HG02943 (cell line): Measurements from ENCODE around the gene SLC25A15.
"Not testable (repeated sequence)": the region's sequence is repeated elsewhere in the genome, so short reads cannot be mapped to it uniquely, and the experiment has no call there.

Source experiments
- ATAC-seq: cut with Tn5 transposase; IDR thresholded peaks from one replicate; pipeline ENCODE4 v1.9.1; 2021; ENCODE audit warnings: mild to moderate bottlenecking, low read depth, moderate library complexity; ENCODE audit not compliant: unreplicated experiment

The SLC25A15 gene

DNA sequence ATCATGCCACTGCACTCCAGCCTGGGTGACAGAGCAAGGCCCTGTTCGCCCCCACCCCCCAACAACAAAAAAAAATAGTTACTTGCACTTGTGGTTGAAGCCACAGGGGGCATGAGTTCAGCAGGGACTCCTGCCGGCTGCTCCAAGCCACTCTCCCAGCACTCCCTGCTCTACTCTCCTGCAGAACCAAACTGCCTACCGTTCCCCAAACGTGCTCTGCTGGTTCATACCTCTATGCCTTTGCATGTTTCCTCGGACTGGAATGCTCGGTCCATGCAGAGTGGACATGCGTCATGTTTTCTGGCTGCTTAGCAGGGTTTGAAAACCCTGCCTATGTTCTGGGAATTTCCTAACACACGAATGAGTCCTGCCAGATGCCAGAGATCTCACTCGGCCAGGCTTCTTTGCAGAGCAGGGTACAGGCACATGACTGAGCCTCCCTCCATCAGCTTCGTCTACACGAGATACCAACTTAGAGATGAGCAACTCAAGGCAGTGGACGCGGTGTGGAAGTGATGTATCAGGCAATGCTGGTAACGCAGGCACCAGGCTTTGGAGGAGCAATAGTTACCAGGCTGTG lies 8.5 kb upstream of the SLC25A15 start:
- ATAC-seq, result no peak

DNA sequence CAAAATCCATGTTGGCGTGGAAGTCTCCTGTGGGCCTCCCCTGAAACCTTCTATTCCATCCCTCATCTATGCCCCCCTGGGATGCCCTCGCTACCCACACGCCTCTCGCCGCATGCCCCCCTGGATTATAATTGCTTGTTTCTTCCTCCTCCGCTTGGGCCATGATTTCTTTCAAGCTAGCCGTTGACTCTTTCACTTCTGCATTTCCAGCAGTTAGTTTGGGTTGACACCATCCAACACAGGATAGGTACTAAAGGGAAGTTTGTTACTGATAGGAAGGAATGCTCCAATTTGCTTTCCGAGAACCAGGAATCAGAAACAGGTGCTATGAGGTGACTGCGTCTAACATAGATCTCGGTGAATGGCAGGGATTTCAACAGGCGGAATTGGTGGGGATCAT lies 7.7 kb upstream of the SLC25A15 start:
- no peak for ATAC-seq

DNA sequence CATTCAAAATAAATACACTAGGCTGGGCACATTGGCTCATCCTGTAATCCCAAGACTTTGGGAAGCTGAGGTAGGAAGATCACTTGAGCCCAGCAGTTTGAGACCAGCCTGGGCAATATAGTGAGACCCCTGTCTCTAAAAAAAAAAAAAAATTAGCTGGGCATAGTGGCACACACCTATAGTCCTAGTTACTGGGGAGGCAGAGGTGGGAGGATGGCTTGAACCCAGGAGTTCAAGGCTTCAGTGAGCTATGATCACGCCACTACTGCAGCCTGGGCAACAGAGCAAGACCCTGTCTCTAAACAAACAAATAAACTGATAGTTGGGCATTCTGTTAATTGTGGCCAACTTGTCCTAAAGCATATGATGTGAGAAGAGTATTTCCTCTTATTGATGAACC lies 6.4 kb upstream of the SLC25A15 start:
- ATAC-seq, result not testable (repeated sequence)

DNA sequence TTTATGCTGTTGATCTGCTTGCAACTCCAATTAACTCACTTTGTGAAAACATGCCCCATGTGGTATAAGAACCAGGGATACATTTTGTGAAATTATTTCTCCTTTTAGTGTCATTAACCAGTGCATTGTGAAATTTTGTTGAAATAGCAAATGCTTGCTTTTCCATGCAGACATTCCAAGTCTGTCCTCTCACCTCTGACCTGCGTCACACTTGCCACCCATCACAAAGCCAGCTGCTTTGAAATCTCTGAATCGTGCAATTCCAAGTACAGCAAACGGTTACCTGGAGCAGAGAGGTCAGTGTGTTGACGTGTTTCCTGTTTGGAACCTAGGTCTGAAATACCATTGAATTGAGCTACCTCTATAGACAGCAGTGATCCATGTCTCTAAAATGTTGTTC lies 4.9 kb upstream of the SLC25A15 start:
- no peak for ATAC-seq

DNA sequence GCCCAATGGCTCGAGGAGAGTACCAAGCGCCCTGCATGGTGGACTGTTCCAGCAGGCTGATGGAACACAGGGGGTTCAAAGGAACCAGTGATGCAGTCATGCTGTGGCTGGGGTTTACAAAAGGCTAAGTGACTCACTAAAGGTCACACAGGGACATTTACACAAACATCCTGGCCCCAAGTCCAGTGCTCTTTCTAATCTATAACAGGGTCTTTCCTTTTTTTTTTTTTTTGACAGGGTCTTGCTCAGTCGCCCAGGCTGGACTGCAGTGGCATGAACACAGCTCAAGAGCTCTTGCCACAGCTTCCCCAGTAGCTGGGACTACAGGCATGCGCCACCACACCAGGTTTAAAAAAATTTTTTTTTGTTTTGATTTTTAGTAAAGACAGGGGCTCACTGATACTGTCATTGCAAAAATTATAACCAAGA lies 2.8 kb upstream of the SLC25A15 start:
- ATAC-seq, result no peak

DNA sequence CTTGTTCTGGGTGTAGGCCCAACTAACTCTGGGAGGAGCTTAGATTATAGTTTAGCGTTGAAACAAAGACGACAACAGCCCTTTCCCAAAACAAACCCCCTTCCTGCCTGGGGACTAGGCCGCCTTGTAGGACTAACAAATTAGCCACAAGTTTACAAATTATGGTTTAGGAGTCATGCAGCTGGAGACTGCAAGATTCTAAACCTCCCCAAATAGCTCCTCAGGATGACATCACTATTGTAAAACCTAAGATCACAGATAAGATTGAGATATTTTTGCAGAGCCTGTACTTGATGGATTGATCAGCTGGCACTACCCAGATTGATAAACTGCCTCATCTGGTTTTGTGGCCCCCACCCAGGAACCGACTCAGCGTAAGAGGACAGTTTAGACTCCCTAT lies 2.3 kb upstream of the SLC25A15 start:
- ATAC-seq, result no peak

DNA sequence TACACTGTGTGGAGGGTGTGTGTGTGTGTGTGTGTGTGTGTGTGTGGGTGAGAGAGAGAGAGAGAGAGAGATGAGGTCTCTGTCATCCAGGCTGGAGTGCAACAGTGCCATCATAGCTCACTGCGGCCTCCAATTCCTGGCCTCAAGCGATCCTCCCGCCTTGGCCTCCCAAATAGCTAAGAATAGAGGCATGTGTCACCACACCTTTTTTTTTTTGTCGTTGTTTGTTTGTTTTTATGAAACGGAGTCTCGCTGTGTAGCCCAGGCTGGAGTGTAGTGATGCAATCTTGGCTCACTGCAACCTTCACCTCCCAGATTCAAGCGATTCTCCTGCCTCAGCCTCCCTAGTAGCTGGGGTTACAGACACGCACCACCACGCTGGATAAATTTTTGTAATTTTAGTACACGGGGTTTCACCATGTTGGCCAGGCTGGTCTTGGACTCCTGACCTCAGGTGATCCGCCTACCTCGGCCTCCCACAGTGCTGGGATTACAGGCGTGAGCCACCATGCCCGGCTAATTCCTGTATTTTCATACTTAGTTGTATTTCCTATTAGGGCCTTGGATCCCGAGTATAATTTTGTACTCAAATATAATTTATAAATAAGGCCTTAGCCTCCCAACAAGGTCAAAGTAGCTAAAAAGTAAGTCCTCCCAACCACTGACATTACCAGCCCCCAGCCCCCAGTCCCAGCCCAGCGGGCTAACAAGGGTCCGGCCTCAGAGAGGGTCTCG lies 704 bp upstream of the SLC25A15 start:
- not testable (repeated sequence) for ATAC-seq

DNA sequence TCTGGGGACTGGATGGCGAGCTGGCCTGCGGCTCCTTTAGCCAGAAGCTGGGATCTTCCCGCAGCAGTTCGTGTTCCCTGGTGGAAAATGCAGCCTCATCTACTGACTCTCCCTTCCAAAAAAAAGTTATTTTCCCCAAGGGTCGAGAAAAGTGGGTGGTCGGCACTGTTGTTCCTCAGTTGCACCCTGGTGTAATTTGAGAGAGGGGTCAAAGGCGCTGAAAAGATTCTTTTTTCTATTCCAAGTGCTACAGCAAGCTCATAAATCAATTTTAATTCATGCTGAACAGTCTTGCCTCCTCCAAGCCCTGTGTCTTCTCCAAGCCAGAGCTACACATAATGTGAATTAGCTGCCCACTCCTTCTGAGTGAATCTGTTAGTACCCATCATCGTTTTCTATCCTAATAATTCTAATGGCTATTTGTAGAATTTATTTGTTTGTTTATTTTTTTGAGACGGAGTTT lies 774 bp downstream of the SLC25A15 start:
- no peak for ATAC-seq

DNA sequence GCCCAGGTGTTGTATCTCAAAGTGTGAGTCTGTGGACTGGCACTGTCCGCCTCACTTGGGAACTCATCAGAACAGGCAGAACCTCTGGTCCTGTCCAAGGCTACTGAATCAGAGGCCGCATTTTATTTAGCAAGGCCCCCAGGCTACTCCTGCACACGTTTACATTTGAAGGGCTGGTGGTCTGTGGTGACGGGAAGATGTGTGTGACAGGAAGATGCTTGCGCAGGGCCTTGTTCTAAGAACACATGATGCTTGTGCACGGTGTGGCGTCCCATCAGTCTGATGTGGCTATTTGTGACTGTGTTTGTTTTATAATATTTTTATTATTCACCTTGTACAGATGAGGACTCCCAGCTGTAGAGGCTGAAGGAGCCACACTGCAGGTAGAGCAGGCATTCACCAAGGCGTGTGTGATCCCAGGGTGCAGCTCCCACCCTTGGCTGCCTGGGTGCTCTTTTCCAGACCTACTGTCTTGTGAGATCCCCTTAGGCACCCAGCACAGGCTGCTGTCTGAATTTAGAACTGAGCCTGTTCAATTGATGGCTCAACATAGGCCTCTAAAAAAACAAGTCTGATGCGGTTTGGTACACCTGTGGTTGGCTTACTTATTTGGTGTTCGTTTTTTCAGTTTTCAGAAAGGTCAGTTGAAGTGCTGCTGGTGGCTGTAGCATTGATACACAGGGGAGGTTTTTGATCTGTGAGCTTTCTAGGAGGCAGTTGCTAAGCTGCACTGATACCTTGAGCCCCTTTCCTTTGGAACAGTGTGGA lies 3.1 kb downstream of the SLC25A15 start:
- ATAC-seq, result no peak

DNA sequence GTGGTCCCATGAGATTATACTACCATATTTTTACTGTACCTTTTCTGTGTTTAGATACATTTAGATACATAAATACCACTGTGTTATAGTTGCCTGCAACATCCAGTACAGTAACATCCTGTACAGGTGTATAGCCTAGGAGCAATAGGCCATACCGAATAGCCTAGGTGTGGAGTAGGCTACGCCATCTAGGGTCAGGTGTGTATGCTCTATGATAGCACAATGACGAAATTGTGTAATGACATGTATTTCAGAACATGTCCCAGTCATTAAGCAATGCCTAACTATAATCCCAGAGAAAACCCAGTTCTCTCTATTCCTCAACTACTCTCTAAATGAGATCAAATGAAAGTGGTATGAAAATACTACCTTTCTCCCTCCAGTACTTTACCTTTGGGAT lies 3.9 kb downstream of the SLC25A15 start:
- ATAC-seq, result no peak

DNA sequence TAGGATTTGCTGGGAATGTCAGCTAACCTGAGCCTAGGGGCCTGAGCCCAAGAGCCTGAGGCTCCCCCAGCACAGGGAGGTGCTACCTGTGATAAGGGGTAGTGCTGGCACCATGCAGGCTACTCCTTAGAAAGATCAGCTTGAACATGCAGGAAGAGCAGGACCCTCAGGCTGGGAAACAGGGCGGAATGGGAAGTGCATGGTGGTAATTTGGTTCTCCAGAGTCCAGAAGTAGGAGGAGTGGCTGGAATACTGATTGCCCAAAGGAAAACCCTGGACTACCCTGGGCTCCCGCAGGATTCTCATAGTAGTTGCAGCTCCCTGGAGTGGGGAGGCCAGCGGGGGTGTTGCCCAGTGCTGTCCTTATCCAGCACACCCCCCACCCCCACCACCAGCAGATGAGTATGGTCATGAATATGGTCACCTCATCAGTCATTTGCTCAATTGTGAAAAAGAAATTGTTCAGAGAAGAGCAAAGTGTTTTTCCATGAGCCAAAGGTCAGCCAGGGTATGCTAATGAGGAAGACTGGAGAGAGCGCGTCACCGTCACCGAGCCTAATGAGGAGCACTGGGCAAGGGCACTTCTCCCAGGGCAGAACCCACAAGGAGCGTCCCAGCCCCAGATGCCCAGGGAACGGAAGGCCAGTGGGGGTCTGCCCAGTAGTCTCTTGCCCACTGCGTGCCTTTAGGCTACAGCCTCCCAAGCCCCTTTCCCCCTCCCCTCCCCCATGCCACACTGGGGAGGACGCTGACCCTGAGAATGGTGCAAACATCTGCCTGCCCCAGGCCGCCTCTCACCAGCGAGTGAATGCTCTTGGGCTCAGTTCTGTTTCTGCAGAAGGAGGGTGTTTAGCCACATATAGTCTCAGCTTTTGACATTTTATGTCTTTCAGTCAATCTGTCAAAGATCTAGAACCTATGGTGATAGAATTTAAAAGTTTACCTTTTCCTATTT lies 5.3 kb downstream of the SLC25A15 start:
- ATAC-seq, result no peak

DNA sequence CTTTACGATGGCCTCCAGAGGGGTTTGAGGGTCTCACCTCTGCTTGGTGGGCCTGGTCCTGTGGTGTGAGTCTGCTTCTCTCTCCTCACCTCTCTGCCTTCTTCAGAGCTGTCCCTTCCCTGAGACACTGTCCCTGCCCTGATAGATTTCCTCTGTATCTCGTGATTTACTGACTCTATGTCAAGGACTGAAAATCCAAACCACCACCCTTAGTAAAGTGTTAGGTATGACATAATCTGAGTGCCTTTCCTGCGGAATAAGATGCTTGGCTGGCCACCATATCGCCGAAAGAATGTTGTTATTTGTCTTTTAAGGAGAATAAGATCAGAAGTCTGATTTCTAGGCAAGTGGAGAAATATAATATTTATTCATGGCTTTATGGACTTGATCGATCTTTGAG lies 7.2 kb downstream of the SLC25A15 start:
- no peak for ATAC-seq

DNA sequence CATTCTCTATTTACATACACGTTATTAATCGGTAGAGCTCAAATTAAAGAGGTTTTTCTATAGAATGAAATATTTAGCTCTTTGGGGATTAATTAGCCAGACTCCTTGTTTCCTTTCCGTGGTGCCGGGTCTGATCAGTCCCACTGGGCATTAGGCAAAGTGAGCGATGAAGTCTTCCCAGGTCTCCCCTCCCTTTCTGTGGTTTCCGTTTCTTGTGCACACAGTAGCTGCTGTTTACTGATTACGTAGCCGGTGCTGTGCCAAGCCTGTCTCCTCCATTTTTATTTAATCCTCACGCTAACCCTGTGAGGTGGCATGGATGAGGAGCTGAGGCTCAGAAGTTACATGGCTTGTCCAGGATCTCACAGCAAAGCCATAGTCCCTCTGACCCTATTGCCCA lies 9.0 kb downstream of the SLC25A15 start:
- no peak for ATAC-seq

DNA sequence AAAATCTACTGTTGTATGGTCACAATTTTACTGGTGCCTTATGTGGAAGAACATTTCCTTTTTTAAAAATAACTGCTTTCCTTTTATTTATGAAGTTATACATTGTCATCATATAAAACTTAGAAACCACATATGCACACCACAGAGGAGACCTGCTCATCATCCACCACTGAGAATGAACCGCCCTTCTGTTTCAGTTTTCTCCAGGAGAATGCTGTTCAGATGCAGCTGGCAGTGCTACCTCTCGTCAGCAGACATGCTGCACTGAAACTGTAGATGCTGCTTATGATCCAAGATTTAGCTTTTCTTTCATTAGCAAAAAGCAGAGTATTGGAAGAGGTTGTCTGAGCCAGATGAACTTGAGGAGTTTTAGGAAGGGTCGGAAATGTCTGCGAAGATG lies 10.1 kb downstream of the SLC25A15 start:
- no peak for ATAC-seq

DNA sequence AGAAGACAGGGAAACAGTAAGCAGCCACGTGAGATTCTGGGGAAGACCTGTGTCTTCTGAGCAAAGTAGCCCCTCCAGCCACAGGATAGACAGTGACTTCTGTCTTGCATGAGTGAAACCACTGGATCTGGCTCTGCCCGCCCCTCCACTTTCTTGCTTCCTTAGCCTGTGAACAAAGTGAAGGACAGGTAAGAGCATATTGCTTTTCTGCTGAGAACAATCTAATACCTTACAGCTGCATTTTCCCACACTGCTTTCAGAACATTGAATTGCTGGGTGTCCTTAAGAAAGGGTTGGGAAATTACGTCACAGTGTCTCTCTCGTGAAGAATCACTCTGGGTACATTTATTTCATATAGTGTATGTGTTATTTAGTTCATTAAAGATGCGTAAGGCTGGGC lies 11.1 kb downstream of the SLC25A15 start:
- ATAC-seq, result no peak

DNA sequence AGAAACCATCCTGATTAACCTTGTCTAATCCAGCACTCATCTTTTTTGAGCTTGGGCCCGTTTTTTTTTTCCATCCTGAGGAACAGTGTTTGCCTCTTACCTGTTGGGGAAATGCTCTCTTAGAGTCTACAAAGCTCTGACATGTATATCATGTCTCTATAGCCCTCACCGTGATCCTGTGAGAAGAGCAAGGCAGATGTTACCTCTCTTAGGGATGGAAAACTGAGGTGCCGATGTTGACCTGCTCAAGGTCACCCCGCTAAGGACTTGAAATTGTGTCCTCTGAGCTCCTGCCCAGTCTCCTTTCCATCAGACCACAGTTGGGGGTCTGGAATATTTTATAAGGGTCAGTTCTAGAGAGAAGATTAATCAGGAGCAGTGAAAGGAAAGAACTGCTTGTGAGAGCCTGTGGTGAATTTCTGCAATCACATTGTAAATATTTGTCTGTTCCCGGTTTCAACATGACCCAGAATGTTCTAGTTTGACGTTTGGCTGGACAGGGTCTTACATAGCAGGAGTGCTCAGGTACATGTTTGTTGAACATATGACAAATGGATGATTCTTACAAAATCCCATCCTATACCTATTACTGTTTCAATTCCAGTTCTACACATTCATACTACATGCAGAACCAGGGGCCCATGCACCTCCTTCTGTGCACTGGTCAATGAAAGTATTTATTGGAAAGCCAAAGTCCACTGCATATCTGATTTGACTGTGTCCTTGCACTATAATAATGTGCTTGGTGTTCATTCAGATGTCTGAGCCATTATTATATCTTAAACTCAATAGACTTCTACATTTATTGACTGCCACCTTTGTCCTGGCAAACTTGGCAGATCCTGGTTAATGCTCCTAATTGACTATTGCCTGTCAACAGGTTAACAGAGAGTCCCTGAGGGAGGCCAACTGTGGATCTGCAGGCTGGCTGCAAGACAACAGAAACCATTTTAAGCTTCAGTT lies 12.1 kb downstream of the SLC25A15 start:
- no peak for ATAC-seq

DNA sequence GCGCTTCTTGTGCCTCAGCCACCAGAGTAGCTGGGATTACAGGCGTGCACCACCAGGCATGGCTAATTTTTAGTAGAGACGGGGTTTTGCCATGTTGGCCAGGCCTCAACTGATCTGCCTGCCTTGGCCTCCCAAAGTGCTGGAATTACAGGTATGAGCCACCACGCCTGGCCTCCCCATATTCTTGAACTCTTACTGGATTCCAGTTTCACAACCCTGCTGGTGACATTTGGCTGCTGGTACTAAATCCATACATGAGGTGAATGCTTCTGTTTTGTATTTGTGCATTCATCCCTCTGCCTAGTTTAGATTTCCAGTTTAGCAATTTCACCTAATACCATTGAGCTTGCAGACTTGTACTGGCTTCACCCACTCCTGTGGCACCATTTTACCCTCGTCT lies 13.9 kb downstream of the SLC25A15 start:
- ATAC-seq, result no peak

DNA sequence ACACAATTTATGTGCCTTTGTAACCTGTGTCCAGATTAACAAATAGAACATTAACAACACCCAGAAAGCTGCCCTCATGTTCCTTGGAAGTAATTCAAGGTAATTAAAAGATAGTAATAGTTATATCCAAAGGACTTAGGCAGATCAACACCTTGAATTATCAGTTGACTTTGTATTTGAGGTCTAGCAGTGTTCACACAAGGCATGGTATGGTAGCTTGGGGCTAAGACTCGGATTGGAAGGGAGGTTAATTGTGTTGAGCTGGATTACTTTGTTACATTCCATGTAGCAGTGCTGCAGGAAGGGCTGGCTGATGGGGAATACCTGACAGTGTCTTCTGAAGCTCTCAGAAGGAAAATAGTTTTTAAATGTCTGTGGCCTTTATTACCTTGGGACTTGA lies 16.8 kb downstream of the SLC25A15 start:
- ATAC-seq, result no peak

DNA sequence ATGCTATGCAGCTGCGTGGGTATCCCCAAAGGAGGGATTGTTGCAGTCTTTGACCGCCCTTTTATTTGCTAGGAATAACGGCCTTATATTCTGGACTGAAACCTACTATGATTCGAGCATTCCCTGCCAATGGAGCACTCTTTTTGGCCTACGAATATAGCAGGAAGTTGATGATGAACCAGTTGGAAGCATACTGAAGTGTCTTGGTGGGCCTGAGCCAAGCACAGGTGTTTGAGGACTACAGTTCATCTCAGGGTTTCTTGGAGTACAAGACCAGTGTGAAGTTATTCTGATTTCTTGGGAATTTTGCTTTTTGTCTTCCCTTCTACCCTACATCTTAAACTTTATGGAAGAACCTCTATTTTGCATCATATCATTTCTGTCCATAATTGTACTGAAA lies 20.1 kb downstream of the SLC25A15 start:
- ATAC-seq, result no peak
